Measurements from ENCODE around the gene MIEN1.

The MIEN1 gene

GRCh38 chr17:39738983-39739884 lies 8.9 kb upstream of the MIEN1 start:
- Histone ChIP-seq H3K4me1 (ENCODE audit: control insufficient read depth in 1 of 2, insufficient read depth in 1 of 2, low read depth in 1 of 2, low read length in 1 of 2) (peaks cover 3 to 20% of the 10 kb centered on the region in 2 experiments), H3K36me3 (no peaks in the 10 kb centered on the region), H3K4me3 (ENCODE audit: low read depth in 1 of 2, low read length in 1 of 2) (no peak overlapping the region), H3K27me3 (peaks cover 98% of the 10 kb centered on the region), H3K27ac (no peak overlapping the region), H3K9me3 (no peaks in the 10 kb centered on the region)
- TF ChIP-seq CTCF (IDR thresholded peaks at IDR 0.05) = no peak

GRCh38 chr17:39738568-39738901 lies 8.2 kb upstream of the MIEN1 start:
- peaks cover 3 to 20% of the 10 kb centered on the region in 2 experiments for H3K4me1 ChIP-seq (ENCODE audit: control insufficient read depth in 1 of 2, insufficient read depth in 1 of 2, low read depth in 1 of 2, low read length in 1 of 2)
- H3K27ac ChIP-seq = no peak overlapping the region
- no peak for TF ChIP-seq CTCF (IDR thresholded peaks at IDR 0.05)
- no peak overlapping the region for H3K4me3 ChIP-seq (ENCODE audit: low read depth in 1 of 2, low read length in 1 of 2)
- H3K36me3 ChIP-seq = no peaks in the 10 kb centered on the region
- peaks cover 97% of the 10 kb centered on the region for H3K27me3 ChIP-seq
- H3K9me3 ChIP-seq = no peaks in the 10 kb centered on the region

- peaks cover 97% of the 10 kb centered on the region for H3K27me3 ChIP-seq
- no peaks in the 10 kb centered on the region for H3K36me3 ChIP-seq
- TF ChIP-seq CTCF (IDR thresholded peaks at IDR 0.05) = no peak
- peak within 1 kb of the TSS in 1 of 2 experiments; percentile 6 for H3K4me3 ChIP-seq (ENCODE audit: low read depth in 1 of 2, low read length in 1 of 2)
- peaks cover 3 to 20% of the 10 kb centered on the region in 2 experiments for H3K4me1 ChIP-seq (ENCODE audit: control insufficient read depth in 1 of 2, insufficient read depth in 1 of 2, low read depth in 1 of 2, low read length in 1 of 2)
- no peak within 1 kb of the TSS for H3K27ac ChIP-seq
- H3K9me3 ChIP-seq = no peaks in the 10 kb centered on the region
Measured at GRCh38 chr17:39737760-39738567, 7.6 kb upstream of the MIEN1 start, which contains the start of gene GRB7. Gene GRB7, plus strand, starts transcription at chr17:39737938. Its CDS starts 4,364 bp downstream, at chr17:39742302.

GRCh38 chr17:39737206-39737759 lies 7.0 kb upstream of the MIEN1 start:
- H3K27ac ChIP-seq = no peak overlapping the region
- H3K9me3 ChIP-seq = no peaks in the 10 kb centered on the region
- TF ChIP-seq CTCF (IDR thresholded peaks at IDR 0.05) = no peak
- H3K4me1 ChIP-seq (ENCODE audit: control insufficient read depth in 1 of 2, insufficient read depth in 1 of 2, low read depth in 1 of 2, low read length in 1 of 2) = peaks cover 3 to 20% of the 10 kb centered on the region in 2 experiments
- no peak overlapping the region for H3K4me3 ChIP-seq (ENCODE audit: low read depth in 1 of 2, low read length in 1 of 2)
- H3K36me3 ChIP-seq = no peaks in the 10 kb centered on the region
- H3K27me3 ChIP-seq = peaks cover 97% of the 10 kb centered on the region

GRCh38 chr17:39736319-39737165 lies 6.2 kb upstream of the MIEN1 start:
- no peaks in the 10 kb centered on the region for H3K9me3 ChIP-seq
- no peak overlapping the region for H3K4me3 ChIP-seq (ENCODE audit: low read depth in 1 of 2, low read length in 1 of 2)
- TF ChIP-seq CTCF (IDR thresholded peaks at IDR 0.05) = no peak
- peaks cover 3 to 20% of the 10 kb centered on the region in 2 experiments for H3K4me1 ChIP-seq (ENCODE audit: control insufficient read depth in 1 of 2, insufficient read depth in 1 of 2, low read depth in 1 of 2, low read length in 1 of 2)
- no peak overlapping the region for H3K27ac ChIP-seq
- H3K27me3 ChIP-seq = peaks cover 96% of the 10 kb centered on the region
- H3K36me3 ChIP-seq = no peaks in the 10 kb centered on the region

All from neutrophil (primary cell).